ENCODE results near the gene CELA2A.

- TF ChIP-seq CTCF (conservative IDR thresholded peaks at IDR 0.05 in 1 of 2, IDR thresholded peaks at IDR 0.05 in 1 of 2; ENCODE audit: extremely low read depth in 1 of 2, insufficient read depth in 1 of 2, low read depth in 1 of 2, low read length in 2 of 2) (no peak), EZH2 (IDR thresholded peaks at IDR 0.05; ENCODE audit: borderline replicate concordance, low read length) (no peak)
These were observed 47.9 kb downstream of the CELA2A start for GRCh38 chr1:15504436-15504835.
